HUES64 (cell line): ENCODE results near the gene VPS54.
"Not testable (repeated sequence)": the region's sequence is repeated elsewhere in the genome, so short reads cannot be mapped to it uniquely, and the experiment has no call there.

Source experiments
- H3K27ac ChIP-seq: 2 replicates; pipeline ENCODE4 v1.7.0; 2013; ENCODE audit warnings: low read depth, low read length, inconsistent platforms
- H3K27me3 ChIP-seq: 2 replicates; pipeline ENCODE4 v1.6.1; 2013; ENCODE audit warnings: mild to moderate bottlenecking, low read length; ENCODE audit not compliant: insufficient read depth
- H3K36me3 ChIP-seq: 2 replicates; pipeline ENCODE4 v1.6.1; 2013; ENCODE audit warnings: mild to moderate bottlenecking, low read length; ENCODE audit not compliant: insufficient read depth
- H3K4me1 ChIP-seq: 2 replicates; pipeline ENCODE4 v1.6.1; 2013; ENCODE audit warnings: mild to moderate bottlenecking, low read length, moderate library complexity; ENCODE audit not compliant: insufficient read depth
- H3K4me3 ChIP-seq: 2 replicates; pipeline ENCODE4 v1.5.1; 2013; ENCODE audit warnings: mild to moderate bottlenecking, low read length, moderate library complexity
- H3K9ac ChIP-seq: 2 replicates; pipeline ENCODE4 v1.6.1; 2013; ENCODE audit warnings: mild to moderate bottlenecking, low read depth, low read length
- H3K9me3 ChIP-seq: 2 replicates; pipeline ENCODE4 v1.6.1; 2013; ENCODE audit warnings: low read depth, low read length; ENCODE audit not compliant: insufficient read depth
- WGBS: fragments of 150-250, 120-280 bp; methylation state at CpG from one replicate; pipeline ENCODE4 v1.1.7; 2013; ENCODE audit warnings: missing lambda C conversion rate; 5-methylcytosine and 5-hydroxymethylcytosine counted together

VPS54 gene

DNA sequence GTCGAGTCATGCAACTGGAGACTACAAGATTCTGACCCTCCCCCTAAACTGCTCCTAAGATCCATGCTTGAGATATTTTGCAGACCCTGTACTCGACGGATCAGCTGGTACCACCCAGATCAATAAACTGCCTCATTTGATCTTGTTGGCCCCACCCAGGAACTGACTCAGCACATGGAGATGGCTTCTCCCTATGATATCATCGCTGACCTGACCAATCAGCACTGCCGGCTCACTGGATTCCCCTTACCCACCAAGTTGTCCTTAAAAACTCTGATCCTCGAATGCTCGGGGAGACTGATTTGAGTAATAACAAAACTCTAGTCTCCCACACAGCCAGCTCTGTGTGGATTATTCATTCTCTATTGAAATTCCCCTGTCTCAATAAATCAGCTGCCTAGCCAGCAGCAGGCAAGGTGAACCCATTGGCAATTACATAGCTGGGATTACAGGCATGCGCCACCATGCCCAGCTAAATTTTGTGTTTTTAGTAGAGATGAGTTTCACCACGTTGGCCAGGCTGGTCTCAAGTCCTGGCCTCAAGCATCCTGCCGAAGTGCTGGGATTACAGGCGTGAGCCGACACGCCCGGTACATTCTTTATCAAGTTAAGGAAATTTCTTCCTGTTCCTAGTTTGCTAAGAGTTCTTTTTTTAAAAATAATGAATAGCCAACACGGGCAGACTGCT lies 43.6 kb downstream of the VPS54 start:
- Histone ChIP-seq H3K27ac (no peak overlapping the region), H3K4me3 (no peak overlapping the region), H3K9me3 (no peaks in the 10 kb centered on the region), H3K27me3 (no peaks in the 10 kb centered on the region), H3K36me3 (peaks cover 35% of the 10 kb centered on the region), H3K9ac (no peak overlapping the region), H3K4me1 (no peaks in the 10 kb centered on the region)
- 89% methylated on average over 15 of the region's 15 CpGs for WGBS

DNA sequence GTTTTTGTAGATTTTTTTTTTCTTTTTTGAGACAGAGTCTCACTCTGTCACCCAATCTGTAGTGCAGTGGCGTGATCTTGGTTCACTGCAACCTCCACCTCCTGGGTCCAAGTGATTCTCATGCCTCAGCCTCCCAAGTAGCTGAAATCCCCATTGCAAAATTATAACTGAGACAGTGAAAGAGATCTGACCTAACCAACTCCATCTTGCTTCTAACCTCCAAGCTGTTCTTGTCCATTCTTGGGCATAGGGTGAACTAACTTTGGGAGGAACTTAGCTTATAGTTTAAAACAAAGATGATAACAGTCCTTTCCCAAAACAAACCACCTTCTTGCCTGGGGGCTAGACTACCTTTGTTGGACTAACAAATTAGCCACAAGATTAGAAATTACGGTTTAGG lies 44.2 kb downstream of the VPS54 start:
- H3K27ac ChIP-seq, H3K4me1 ChIP-seq, H3K27me3 ChIP-seq, H3K4me3 ChIP-seq, H3K9ac ChIP-seq, H3K9me3 ChIP-seq: not testable (repeated sequence)
- H3K36me3 ChIP-seq, result peaks cover 34% of the 10 kb centered on the region
- WGBS, result 92% methylated on average over 2 of the region's 2 CpGs

DNA sequence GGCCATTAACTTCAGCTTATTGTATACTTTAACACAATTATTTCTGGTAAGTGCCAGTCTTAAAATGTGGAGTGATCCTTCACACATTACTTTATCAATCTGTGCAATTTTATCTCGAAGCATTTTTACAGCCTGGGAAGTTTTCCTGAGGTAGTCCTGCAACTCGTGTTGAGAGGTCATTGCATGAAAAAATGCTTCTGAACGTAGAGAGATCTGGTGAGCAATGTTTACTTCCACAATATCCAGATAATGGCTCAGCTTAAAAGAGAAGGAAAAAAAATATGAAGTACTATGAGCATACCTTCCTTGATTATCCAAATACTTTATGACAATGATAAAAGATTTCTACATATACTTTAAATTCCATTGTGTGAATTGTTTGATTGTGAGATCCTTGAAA lies 57.0 kb downstream of the VPS54 start:
- Histone ChIP-seq H3K9me3 (no peaks in the 10 kb centered on the region), H3K27ac (no peak overlapping the region), H3K4me3 (no peak overlapping the region), H3K27me3 (no peaks in the 10 kb centered on the region), H3K4me1 (no peaks in the 10 kb centered on the region), H3K36me3 (peaks cover 45% of the 10 kb centered on the region), H3K9ac (no peak overlapping the region)
- WGBS, result 98% methylated on average over 3 of the region's 3 CpGs

DNA sequence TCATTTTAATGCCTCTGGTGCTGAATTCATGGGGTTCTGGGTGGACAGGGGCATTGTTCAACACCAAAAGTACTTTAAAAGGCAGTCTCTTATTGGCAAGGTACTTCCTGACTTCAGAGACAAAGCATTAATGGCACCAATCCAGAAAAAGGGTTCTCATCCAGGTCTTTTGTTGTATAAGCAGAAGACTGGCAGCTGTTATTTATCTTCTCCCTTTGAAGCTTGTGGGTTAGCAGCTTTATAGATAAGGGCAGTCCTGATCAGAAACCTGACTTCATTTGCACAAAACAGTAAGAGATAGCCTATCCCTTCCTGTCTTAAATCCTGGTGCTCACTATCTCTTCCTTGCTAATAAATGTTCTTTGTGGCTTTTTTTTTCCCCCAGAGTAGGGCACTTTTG lies 68.8 kb downstream of the VPS54 start:
- H3K27ac ChIP-seq, result no peak overlapping the region
- no peaks in the 10 kb centered on the region for H3K4me1 ChIP-seq
- H3K36me3 ChIP-seq, result peaks cover 36% of the 10 kb centered on the region
- H3K4me3 ChIP-seq, result no peak overlapping the region
- peaks cover 14% of the 10 kb centered on the region; the same call in 1 of the 2 replicates for H3K9me3 ChIP-seq
- no peak overlapping the region for H3K9ac ChIP-seq
- no peaks in the 10 kb centered on the region for H3K27me3 ChIP-seq

DNA sequence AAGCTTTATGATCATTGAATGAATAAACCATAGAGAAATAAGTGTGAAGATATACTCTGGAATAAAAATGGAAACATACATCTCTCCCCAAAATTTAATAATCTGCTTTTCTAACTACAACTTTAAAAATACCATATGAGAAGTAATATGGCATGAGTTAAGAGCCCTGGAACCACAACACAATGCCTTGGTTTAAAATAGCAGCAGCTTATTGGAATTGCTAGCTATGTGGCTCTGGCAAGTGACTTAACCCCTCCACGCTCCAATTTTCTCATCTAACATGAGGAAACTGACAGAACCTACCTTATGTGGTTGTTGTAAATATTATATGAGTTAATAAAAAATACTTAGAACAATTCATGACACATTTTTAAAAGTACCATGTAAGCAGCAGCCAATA lies 76.4 kb downstream of the VPS54 start:
- peaks cover 56% of the 10 kb centered on the region for H3K36me3 ChIP-seq
- H3K9me3 ChIP-seq, result peaks cover 14% of the 10 kb centered on the region; the same call in 1 of the 2 replicates
- no peak overlapping the region for H3K4me3 ChIP-seq
- WGBS, result 100% methylated on average over 1 of the region's 1 CpG
- H3K27me3 ChIP-seq, result no peaks in the 10 kb centered on the region
- H3K9ac ChIP-seq, result no peak overlapping the region
- no peak overlapping the region for H3K27ac ChIP-seq
- no peaks in the 10 kb centered on the region for H3K4me1 ChIP-seq

DNA sequence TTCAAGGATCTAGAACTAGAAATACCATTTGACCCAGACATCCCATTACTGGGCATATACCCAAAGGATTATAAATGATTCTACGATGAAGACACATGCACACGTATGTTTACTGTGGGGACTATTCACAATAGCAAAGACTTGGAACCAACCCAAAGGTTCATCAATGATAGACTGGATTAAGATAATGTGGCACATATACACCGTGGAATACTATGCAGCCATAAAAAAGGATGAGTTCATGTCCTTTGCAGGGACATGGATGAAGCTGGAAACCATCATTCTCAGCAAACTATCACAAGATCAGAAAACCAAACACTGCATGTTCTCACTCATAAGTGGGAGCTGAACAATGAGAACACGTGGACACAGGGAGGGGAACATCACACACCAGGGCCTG lies 87.1 kb downstream of the VPS54 start:
- not testable (repeated sequence) for H3K27me3 ChIP-seq, H3K4me1 ChIP-seq, H3K9me3 ChIP-seq, H3K9ac ChIP-seq, H3K27ac ChIP-seq, H3K4me3 ChIP-seq
- over 99% methylated on average over 4 of the region's 4 CpGs for WGBS
- peaks cover 24% of the 10 kb centered on the region for H3K36me3 ChIP-seq

DNA sequence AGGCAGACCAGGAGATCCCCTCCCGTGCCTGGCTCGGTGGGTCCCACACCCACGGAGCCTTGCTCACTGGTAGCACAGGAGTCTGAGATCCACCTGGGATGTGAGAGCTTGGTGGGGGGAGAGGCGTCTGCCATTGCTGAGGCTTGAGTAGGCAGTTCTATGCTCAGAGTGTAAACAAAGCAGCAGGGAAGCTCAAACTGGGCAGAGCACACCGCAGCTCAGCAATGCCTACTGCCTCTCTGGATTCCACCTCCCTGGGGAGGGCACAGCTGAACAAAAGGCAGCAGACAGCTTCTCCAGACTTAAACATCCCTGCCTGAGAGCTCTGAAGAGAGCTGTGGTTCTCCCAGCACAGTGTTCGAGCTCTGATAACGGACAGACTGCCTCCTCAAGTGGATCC lies 92.4 kb downstream of the VPS54 start:
- 69% methylated on average over 7 of the region's 7 CpGs for WGBS
- Histone ChIP-seq H3K27ac (0 out of 2 replicates have a peak overlapping the region, but pooled peaks have one; percentile 41), H3K36me3 (no peaks in the 10 kb centered on the region)

DNA sequence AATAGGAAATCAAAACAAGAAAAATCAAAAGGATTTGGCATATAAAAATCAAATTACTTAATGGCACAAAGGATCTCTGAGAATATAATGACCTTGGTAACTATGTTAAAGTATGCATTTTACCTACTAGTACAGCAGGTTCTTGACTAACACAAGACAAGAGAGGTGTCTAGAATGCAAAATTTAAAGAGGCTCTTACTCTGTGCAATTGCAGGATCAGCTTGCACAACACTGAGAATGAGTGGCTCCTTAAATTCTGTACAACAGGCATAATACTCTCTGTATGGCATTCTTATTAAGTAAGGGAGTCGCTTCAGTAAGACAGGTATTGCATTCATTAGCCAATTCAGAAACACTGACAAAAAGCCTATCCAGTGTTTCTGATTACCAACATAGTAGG lies 104.9 kb downstream of the VPS54 start:
- H3K4me3 ChIP-seq, result no peak overlapping the region
- H3K27me3 ChIP-seq, result no peaks in the 10 kb centered on the region
- H3K4me1 ChIP-seq, result 0 out of 2 replicates have a peak, but pooled peaks cover 6% of the 10 kb centered on the region
- H3K27ac ChIP-seq, result no peak overlapping the region
- WGBS, result 100% methylated on average over 1 of the region's 1 CpG
- no peaks in the 10 kb centered on the region for H3K9me3 ChIP-seq
- peaks cover 67% of the 10 kb centered on the region for H3K36me3 ChIP-seq
- H3K9ac ChIP-seq, result no peak overlapping the region

More for the DNA sequence above, 92.4 kb downstream of the VPS54 start:
- Histone ChIP-seq H3K4me3 (no peak overlapping the region), H3K27me3 (no peaks in the 10 kb centered on the region), H3K9ac (no peak overlapping the region), H3K9me3 (no peaks in the 10 kb centered on the region), H3K4me1 (peaks cover 8% of the 10 kb centered on the region; the same call in 1 of the 2 replicates)

DNA sequence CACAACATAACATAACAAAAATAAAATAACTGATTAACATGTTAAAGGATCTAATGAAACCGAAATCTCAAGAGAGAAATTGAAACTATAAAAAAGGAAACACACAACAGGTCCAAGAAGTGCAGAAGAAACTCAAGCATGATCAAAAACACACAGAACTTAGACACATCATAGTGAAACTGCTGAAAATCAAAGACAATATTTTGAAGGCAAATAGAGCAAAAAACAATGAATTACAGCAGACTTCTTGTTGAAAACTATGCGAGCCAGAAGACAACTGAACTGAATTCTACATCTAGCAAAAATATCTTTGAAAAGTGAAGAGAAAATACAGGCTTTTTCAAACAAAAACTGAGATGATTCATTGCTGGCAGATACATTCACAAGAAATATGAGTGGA lies 116.2 kb downstream of the VPS54 start:
- Histone ChIP-seq H3K9ac (no peak overlapping the region), H3K4me1 (no peaks in the 10 kb centered on the region), H3K27ac (no peak overlapping the region), H3K27me3 (no peaks in the 10 kb centered on the region), H3K4me3 (no peak overlapping the region), H3K9me3 (peaks cover 10% of the 10 kb centered on the region; the same call in 1 of the 2 replicates), H3K36me3 (peaks cover 28% of the 10 kb centered on the region)
- 100% methylated on average over 2 of the region's 2 CpGs for WGBS

DNA sequence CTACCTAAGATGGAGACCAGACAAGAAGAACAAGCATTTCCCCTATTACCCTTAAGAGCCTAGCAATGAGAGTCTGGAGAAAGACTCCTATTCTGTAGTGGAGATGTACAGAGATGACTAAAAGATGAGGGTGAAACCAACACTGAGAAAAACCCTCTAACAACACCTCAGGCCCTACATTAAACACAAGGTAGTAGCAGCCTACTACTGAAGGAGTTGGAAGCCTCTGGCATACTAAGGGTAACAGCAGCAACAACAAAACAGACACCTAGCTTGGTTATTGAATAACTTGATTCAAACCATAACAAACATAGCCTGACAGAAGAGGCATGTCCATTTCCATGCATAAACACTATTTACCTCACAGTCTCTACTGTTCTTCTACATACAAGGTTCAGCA lies 117.1 kb downstream of the VPS54 start:
- no peak overlapping the region for H3K4me3 ChIP-seq
- H3K9me3 ChIP-seq, result peaks cover 10% of the 10 kb centered on the region; the same call in 1 of the 2 replicates
- no peak overlapping the region for H3K9ac ChIP-seq
- H3K36me3 ChIP-seq, result peaks cover 31% of the 10 kb centered on the region
- H3K4me1 ChIP-seq, result no peaks in the 10 kb centered on the region
- no peak overlapping the region for H3K27ac ChIP-seq
- no peaks in the 10 kb centered on the region for H3K27me3 ChIP-seq

DNA sequence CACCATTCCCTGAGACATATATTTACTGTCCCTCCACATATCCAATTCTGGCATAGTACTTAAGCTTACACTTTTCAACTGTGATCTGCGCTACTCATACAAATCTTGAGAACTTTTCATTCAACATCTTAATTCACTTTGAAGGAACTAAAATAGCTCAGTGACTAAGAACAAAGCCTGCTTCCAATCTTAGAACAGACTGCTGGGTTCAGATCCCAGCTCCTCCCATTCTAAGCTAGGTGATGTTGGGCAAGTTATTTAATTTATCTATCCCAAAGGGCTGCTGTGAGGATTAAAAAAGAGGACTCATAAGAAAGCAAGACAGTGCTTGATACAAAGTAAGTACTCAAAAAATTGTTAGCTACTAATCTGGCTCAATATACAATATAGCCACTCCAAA lies 119.6 kb downstream of the VPS54 start:
- Histone ChIP-seq H3K36me3 (peaks cover 38% of the 10 kb centered on the region), H3K27ac (no peak overlapping the region), H3K9ac (no peak overlapping the region), H3K4me3 (no peak overlapping the region), H3K4me1 (no peaks in the 10 kb centered on the region), H3K27me3 (no peaks in the 10 kb centered on the region), H3K9me3 (peaks cover 10% of the 10 kb centered on the region; the same call in 1 of the 2 replicates)
- 94% methylated on average over 1 of the region's 1 CpG for WGBS

DNA sequence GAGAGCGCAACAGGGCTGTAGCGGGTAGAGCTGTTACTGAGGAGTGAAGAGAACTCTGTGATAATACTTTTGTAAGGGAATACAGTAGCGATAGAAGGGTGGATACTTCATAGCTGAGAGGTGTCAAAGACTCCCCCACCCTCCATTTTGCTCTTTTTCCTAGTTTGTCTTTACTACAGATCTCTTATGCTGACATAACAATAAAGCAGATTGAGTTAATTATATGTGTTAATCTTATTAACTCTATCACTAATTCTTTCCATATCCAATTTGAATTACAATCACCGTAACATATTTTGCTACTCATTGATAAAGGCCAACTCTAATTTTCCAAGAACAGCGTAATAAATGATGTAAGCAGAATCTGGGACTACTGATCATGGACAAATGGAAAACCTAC lies 120.4 kb downstream of the VPS54 start:
- peaks cover 43% of the 10 kb centered on the region for H3K36me3 ChIP-seq
- WGBS, result 93% methylated on average over 4 of the region's 5 CpGs
- H3K9me3 ChIP-seq, result peaks cover 9% of the 10 kb centered on the region; the same call in 1 of the 2 replicates
- no peak overlapping the region for H3K9ac ChIP-seq
- H3K27ac ChIP-seq, result no peak overlapping the region
- no peaks in the 10 kb centered on the region for H3K4me1 ChIP-seq
- no peak overlapping the region for H3K4me3 ChIP-seq
- H3K27me3 ChIP-seq, result no peaks in the 10 kb centered on the region
